ENCODE data around the gene DMGDH. TPM values are rescaled to one million over a fixed set of nuclear protein-coding genes. Genes with fewer than 3 reads are reported as not detected.

Gene DMGDH
- total RNA-seq, 6 experiments from 2014 or later: 55.7 to 128 (median 83.5) TPM

DNA sequence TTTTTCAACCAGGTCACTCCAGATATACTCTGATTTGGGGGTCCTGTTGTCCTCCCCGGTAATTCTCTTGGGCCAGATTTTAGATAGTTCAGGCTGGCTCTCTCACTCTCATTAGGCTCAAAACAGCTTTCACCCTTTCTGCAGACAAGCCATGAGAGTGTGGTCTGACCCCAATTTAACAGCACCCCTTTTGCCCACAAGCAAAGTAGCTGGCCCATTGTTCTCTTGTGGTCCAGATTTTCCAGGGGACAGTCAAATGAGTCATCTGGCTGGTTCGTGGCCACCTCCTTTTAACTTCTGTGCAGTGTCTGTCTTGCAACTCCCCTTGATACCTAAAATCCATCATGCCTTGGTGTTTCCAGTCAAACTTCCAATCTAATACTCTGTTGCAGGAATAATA lies 16.6 kb upstream of the DMGDH start:
- intact Hi-C loops (cut with DNase I): no loop called here
- Histone ChIP-seq H3K4me3 (no peak overlapping the region), H3K9me3 (no peaks in the 10 kb centered on the region), H3K27ac (peak overlapping the region in 1 of 3 donors; percentile 92), H3K27me3 (no peaks in the 10 kb centered on the region), H3K4me1 (peaks cover 0 to 25% (median 12%) of the 10 kb centered on the region in 4 donors), H3K36me3 (peaks cover 0 to 36% (median 8%) of the 10 kb centered on the region in 4 donors)
- no peak for ATAC-seq
- TF ChIP-seq, protein P1, sequence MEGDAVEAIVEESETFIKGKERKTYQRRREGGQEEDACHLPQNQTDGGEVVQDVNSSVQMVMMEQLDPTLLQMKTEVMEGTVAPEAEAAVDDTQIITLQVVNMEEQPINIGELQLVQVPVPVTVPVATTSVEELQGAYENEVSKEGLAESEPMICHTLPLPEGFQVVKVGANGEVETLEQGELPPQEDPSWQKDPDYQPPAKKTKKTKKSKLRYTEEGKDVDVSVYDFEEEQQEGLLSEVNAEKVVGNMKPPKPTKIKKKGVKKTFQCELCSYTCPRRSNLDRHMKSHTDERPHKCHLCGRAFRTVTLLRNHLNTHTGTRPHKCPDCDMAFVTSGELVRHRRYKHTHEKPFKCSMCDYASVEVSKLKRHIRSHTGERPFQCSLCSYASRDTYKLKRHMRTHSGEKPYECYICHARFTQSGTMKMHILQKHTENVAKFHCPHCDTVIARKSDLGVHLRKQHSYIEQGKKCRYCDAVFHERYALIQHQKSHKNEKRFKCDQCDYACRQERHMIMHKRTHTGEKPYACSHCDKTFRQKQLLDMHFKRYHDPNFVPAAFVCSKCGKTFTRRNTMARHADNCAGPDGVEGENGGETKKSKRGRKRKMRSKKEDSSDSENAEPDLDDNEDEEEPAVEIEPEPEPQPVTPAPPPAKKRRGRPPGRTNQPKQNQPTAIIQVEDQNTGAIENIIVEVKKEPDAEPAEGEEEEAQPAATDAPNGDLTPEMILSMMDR (IDR thresholded peaks at IDR 0.05): no peak
- TF ChIP-seq POLR2A (IDR thresholded peaks at IDR 0.05): no peak
- DNase-seq: no peak
- 68% methylated on average over 2 of the region's 2 CpGs for WGBS (ENCODE audit: insufficient coverage, low coverage, low lambda C conversion rate, missing lambda C conversion rate)

DNA sequence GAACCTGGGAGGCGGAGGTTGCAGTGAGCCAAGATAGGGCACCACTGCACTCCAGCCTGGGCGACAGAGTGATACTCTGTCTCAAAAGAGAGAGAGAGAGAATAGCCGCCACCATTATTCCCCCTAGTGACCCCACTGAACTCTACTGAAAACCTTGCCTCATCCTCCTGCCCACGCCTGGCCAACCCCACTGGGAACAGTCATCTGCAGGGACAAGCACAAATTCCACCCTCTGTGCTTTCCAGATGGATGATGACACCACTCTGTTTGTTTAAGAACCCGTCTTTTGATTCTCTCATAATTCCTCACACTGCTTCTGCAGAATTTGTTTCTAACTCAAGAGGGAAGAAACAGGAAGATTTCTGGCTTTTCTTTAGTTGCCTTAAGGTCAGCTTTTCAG lies 12.3 kb upstream of the DMGDH start:
- Histone ChIP-seq H3K27ac (peak overlapping the region; percentile 49 to 92 (median 69)), H3K9me3 (no peaks in the 10 kb centered on the region), H3K36me3 (peaks cover 0 to 44% (median 8%) of the 10 kb centered on the region in 4 donors), H3K4me3 (no peak overlapping the region), H3K27me3 (no peaks in the 10 kb centered on the region), H3K4me1 (peaks cover 0 to 68% (median 30%) of the 10 kb centered on the region in 4 donors)
- 68% methylated on average over 5 of the region's 5 CpGs for WGBS (ENCODE audit: insufficient coverage, low coverage, low lambda C conversion rate, missing lambda C conversion rate)
- peak; percentile 83 to 95 (median 92) for ATAC-seq
- intact Hi-C loops (cut with DNase I): no loop called here
- TF ChIP-seq POLR2A (IDR thresholded peaks at IDR 0.05): no peak
- TF ChIP-seq, protein P1 (IDR thresholded peaks at IDR 0.05): no peak
- peak; percentile 75 to 89 (median 81) for DNase-seq

DNA sequence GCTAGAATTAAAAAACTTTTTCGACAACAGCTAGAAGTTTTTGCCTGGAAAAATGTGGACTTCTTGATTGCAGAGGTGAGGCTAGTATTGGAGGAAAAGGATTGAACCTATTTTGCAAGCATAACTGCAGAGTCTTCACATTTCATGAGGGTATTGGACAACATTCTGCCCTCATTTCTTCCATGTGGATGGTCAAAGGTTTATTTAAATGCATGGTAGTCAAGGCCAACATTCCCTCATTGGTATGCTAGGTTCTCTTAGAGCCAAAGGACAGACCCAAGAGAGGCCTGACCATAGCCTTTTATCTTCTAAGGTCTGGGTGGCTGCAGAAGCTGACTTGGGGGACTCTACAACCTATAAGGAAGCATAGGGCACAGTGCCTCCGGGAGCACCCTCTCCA lies 11.3 kb upstream of the DMGDH start:
- ATAC-seq: peak; percentile 4 to 57 (median 48)
- intact Hi-C loops (cut with DNase I): no loop called here
- H3K27ac ChIP-seq: peak overlapping the region; percentile 31 to 92 (median 69)
- H3K27me3 ChIP-seq: no peaks in the 10 kb centered on the region
- TF ChIP-seq POLR2A (IDR thresholded peaks at IDR 0.05): no peak
- TF ChIP-seq, protein P1 (IDR thresholded peaks at IDR 0.05): no peak
- H3K4me1 ChIP-seq: peaks cover 0 to 74% (median 35%) of the 10 kb centered on the region in 4 donors
- H3K4me3 ChIP-seq: no peak overlapping the region
- H3K36me3 ChIP-seq: peaks cover 0 to 44% (median 3%) of the 10 kb centered on the region in 4 donors
- WGBS (ENCODE audit: insufficient coverage, low coverage, low lambda C conversion rate, missing lambda C conversion rate): 25% methylated on average over 1 of the region's 2 CpGs
- no peak for DNase-seq
- no peaks in the 10 kb centered on the region for H3K9me3 ChIP-seq

DNA sequence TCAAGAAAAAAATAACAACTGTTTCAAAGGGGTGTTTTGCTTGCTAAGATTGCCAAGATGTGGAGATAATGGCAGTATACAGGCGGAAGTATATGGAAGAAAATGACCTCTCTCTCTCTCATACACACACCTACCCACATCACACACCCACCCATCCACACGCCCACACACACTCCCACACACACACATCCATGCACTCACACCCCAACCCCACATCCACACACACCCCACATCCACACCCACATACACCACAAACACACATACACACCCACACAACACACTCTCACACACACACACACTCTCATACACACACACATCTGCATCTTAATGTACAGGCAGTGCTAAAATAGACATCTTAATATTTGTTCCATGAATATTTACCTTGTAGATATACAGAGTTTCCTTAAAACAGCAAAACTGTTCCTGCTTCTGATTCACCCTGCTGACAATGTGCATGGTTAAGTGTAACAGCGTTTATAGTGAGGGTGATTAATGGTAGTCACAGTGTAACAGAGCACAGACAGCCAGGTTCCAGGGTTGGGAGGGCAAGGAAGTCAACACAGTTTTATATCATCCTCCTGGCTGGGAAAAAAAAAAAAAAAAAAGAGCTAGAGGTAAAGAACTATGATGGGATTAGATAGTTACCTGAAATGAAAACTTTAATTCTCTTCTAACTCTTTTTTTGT lies 8.3 kb upstream of the DMGDH start:
- Histone ChIP-seq H3K9me3 (no peaks in the 10 kb centered on the region), H3K4me1 (peaks cover 0 to 97% (median 47%) of the 10 kb centered on the region in 4 donors), H3K27me3 (no peaks in the 10 kb centered on the region), H3K4me3 (no peak overlapping the region), H3K36me3 (peaks cover 0 to 25% (median 1%) of the 10 kb centered on the region in 4 donors), H3K27ac (peak overlapping the region; percentile 39 to 96 (median 75))
- TF ChIP-seq POLR2A (IDR thresholded peaks at IDR 0.05): no peak
- TF ChIP-seq, protein P1 (IDR thresholded peaks at IDR 0.05): no peak
- WGBS (ENCODE audit: insufficient coverage, low coverage, low lambda C conversion rate, missing lambda C conversion rate): 28% methylated on average over 2 of the region's 3 CpGs
- DNase-seq: no peak
- intact Hi-C loops (cut with DNase I): no loop called here
- ATAC-seq: no peak

All from right lobe of liver (tissue), 6 donors.